SHP77 treated with DMSO at 0.1 percent for 48 hours (cell line): ENCODE results near the gene CDC42BPG.

Experiments
- DNase-seq: peaks from one replicate; lab custom pipeline; 2025; lab: John Stamatoyannopoulos, UW

The CDC42BPG gene

GRCh38 chr11:64805481-64805880 is 39.0 kb downstream of the CDC42BPG start:
- DNase-seq = no peak

- DNase-seq = no peak
Measured at GRCh38 chr11:64804346-64805210, 39.9 kb downstream of the CDC42BPG start.

- DNase-seq = no peak
Measured at GRCh38 chr11:64803846-64804345, 40.6 kb downstream of the CDC42BPG start.

GRCh38 chr11:64803158-64803845 is 41.2 kb downstream of the CDC42BPG start, which contains the start of gene MAP4K2:
Gene MAP4K2 (minus strand): TSS chr11:64803214. CDS start chr11:64803149, 65 bp downstream.
- DNase-seq = peak; percentile 30

- DNase-seq = no peak
Measured at GRCh38 chr11:64802370-64803157, 41.9 kb downstream of the CDC42BPG start.

GRCh38 chr11:64801561-64802369 is 42.7 kb downstream of the CDC42BPG start:
- DNase-seq = no peak

- no peak for DNase-seq
Measured at GRCh38 chr11:64801158-64801464, 43.3 kb downstream of the CDC42BPG start.

- DNase-seq = no peak
Measured at GRCh38 chr11:64800303-64801157, 43.9 kb downstream of the CDC42BPG start.

GRCh38 chr11:64799623-64800302 is 44.7 kb downstream of the CDC42BPG start:
- DNase-seq = no peak

- DNase-seq = no peak
Measured at GRCh38 chr11:64799256-64799622, 45.2 kb downstream of the CDC42BPG start.

- no peak for DNase-seq
Measured at GRCh38 chr11:64796757-64797541, 47.5 kb downstream of the CDC42BPG start.

- DNase-seq = no peak
Measured at GRCh38 chr11:64796047-64796756, 48.3 kb downstream of the CDC42BPG start.

- no peak for DNase-seq
Measured at GRCh38 chr11:64794526-64794925, 49.9 kb downstream of the CDC42BPG start.

- DNase-seq = no peak
Measured at GRCh38 chr11:64793271-64794160, 50.9 kb downstream of the CDC42BPG start.

GRCh38 chr11:64792482-64792881 is 52.0 kb downstream of the CDC42BPG start:
- DNase-seq = no peak

- no peak for DNase-seq
Measured at GRCh38 chr11:64791781-64792291, 52.6 kb downstream of the CDC42BPG start.
